ENCODE results near the gene FDX1.

DNA sequence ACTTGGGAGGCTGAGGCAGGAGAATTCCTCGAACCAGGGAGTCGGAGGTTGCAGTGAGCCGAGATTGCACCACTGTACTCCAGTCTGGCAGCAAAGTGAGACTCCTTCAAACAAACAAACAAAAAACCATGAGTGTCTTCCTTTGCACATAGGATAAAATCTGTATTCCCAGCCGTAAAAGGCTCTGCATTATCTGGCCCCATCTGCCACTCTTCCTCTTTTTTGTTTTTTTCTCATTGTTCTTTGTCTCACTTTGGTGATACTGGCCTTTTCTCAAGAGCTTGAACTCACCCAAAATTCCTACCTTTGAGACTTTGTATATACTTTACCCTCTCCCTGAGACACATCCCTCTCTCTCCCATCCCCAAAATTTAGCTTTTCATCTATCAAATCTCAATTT, 17.6 kb downstream of the FDX1 start:
- TF ChIP-seq CTCF (IDR thresholded peaks at IDR 0.05; ENCODE audit: low read depth, low read length): no peak
- TF ChIP-seq, protein P1, sequence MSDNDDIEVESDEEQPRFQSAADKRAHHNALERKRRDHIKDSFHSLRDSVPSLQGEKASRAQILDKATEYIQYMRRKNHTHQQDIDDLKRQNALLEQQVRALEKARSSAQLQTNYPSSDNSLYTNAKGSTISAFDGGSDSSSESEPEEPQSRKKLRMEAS (IDR thresholded peaks at IDR 0.05; ENCODE audit: low read depth, low read length): no peak
